ENCODE results near the gene TMEM120B.

DNA sequence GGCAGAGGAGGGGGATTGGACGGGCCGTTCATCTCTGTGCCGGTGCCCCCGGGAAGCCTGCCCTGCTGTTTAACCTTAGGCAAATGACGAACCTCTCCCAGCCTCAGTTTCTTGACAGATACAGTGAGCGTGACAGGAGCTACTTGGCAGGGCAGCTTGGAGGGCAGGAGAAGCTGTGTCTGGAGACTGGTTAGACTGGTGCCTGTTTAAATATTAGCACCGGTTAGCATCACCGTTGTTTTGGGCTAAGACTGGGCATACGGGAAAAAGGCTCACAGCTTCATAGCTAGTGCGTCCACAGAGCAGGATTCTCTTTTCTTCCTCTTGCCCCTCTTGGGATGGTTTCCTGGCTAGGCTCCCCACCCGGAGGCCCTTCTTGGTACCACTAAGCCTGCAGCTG, 42.3 kb downstream of the TMEM120B start:
- no peak for TF ChIP-seq EZH2 (IDR thresholded peaks at IDR 0.05; ENCODE audit: low read length, unreplicated experiment)
- TF ChIP-seq, protein P1, sequence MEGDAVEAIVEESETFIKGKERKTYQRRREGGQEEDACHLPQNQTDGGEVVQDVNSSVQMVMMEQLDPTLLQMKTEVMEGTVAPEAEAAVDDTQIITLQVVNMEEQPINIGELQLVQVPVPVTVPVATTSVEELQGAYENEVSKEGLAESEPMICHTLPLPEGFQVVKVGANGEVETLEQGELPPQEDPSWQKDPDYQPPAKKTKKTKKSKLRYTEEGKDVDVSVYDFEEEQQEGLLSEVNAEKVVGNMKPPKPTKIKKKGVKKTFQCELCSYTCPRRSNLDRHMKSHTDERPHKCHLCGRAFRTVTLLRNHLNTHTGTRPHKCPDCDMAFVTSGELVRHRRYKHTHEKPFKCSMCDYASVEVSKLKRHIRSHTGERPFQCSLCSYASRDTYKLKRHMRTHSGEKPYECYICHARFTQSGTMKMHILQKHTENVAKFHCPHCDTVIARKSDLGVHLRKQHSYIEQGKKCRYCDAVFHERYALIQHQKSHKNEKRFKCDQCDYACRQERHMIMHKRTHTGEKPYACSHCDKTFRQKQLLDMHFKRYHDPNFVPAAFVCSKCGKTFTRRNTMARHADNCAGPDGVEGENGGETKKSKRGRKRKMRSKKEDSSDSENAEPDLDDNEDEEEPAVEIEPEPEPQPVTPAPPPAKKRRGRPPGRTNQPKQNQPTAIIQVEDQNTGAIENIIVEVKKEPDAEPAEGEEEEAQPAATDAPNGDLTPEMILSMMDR (conservative IDR thresholded peaks at IDR 0.05; ENCODE audit: low read depth, low read length): no peak
- no peak for TF ChIP-seq EZH2phosphoT487 (IDR thresholded peaks at IDR 0.05; ENCODE audit: borderline replicate concordance, low read length)
